Measurements from ENCODE around the gene EXOC6B.

GRCh38 chr2:72612614-72613160 lies 213.1 kb downstream of the EXOC6B start:
- TF ChIP-seq SMARCA5 (IDR thresholded peaks at IDR 0.05) (no peak), CTCF (IDR thresholded peaks at IDR 0.05 in 2 of 3, conservative IDR thresholded peaks at IDR 0.05 in 1 of 3; ENCODE audit: control insufficient read depth in 2 of 3, extremely low read depth in 1 of 3, insufficient read depth in 1 of 3, low read depth in 3 of 3, low read length in 3 of 3) (no peak), POLR2AphosphoS5 (IDR thresholded peaks at IDR 0.05; ENCODE audit: low read length) (no peak), BMI1 (IDR thresholded peaks at IDR 0.05; ENCODE audit: borderline replicate concordance) (no peak), PRDM15 (CRISPR knock-in tag; IDR thresholded peaks at IDR 0.05) (no peak), NR2C2 (IDR thresholded peaks at IDR 0.05; ENCODE audit: borderline replicate concordance, control insufficient read depth, insufficient read length, low read depth) (no peak), SPI1 (IDR thresholded peaks at IDR 0.05; ENCODE audit: borderline replicate concordance, insufficient read depth, low read depth, low read length) (no peak), ZNF274 (IDR thresholded peaks at IDR 0.05; ENCODE audit: insufficient read depth, insufficient read length) (no peak), NFXL1 (IDR thresholded peaks at IDR 0.05; ENCODE audit: borderline replicate concordance) (no peak), IRF5 (IDR thresholded peaks at IDR 0.05; ENCODE audit: borderline replicate concordance) (no peak), CHD2 (IDR thresholded peaks at IDR 0.05; ENCODE audit: borderline replicate concordance, low read depth, low read length) (no peak), SIN3A (IDR thresholded peaks at IDR 0.05; ENCODE audit: low read depth, low read length) (no peak), MTA2 (IDR thresholded peaks at IDR 0.05; ENCODE audit: low read depth) (no peak), MAX (IDR thresholded peaks at IDR 0.05; ENCODE audit: low read depth, low read length) (no peak)

All from GM12878 (cell line).